Measurements from ENCODE around the gene MARCO.

The MARCO gene

GRCh38 chr2:118911936-118912335, 30.1 kb upstream of the MARCO start:
- no CpG with 5 or more reads among the region's 8 CpGs for WGBS (ENCODE audit: insufficient coverage, insufficient read length)

GRCh38 chr2:118913131-118913802, 28.7 kb upstream of the MARCO start:
- WGBS (ENCODE audit: insufficient coverage, insufficient read length): no CpG with 5 or more reads among the region's 3 CpGs
- Histone ChIP-seq H3K27ac (ENCODE audit: low read length) (no peak overlapping the region), H3K9me3 (ENCODE audit: control insufficient read depth, insufficient read depth, low read length) (no peaks in the 10 kb centered on the region), H3K27me3 (ENCODE audit: control insufficient read depth, insufficient read depth, low read length) (no peaks in the 10 kb centered on the region), H3K36me3 (ENCODE audit: control insufficient read depth, insufficient read depth, low read length) (no peaks in the 10 kb centered on the region), H3K4me3 (ENCODE audit: low read length) (no peak overlapping the region), H3K4me1 (ENCODE audit: control insufficient read depth, insufficient read depth, low read length) (no peaks in the 10 kb centered on the region)
- DNase-seq (ENCODE audit: low read depth, low spot score): no peak

More at GRCh38 chr2:118911936-118912335, 30.1 kb upstream of the MARCO start:
- H3K4me1 ChIP-seq (ENCODE audit: control insufficient read depth, insufficient read depth, low read length): no peaks in the 10 kb centered on the region
- H3K4me3 ChIP-seq (ENCODE audit: low read length): no peak overlapping the region
- no peaks in the 10 kb centered on the region for H3K36me3 ChIP-seq (ENCODE audit: control insufficient read depth, insufficient read depth, low read length)
- DNase-seq (ENCODE audit: low read depth, low spot score): no peak
- H3K27ac ChIP-seq (ENCODE audit: low read length): no peak overlapping the region
- H3K27me3 ChIP-seq (ENCODE audit: control insufficient read depth, insufficient read depth, low read length): no peaks in the 10 kb centered on the region
- no peaks in the 10 kb centered on the region for H3K9me3 ChIP-seq (ENCODE audit: control insufficient read depth, insufficient read depth, low read length)

- no peaks in the 10 kb centered on the region for H3K4me1 ChIP-seq (ENCODE audit: control insufficient read depth, insufficient read depth, low read length)
- no peak for DNase-seq (ENCODE audit: low read depth, low spot score)
- no CpG with 5 or more reads among the region's 3 CpGs for WGBS (ENCODE audit: insufficient coverage, insufficient read length)
Measured at GRCh38 chr2:118913803-118914645, 28.0 kb upstream of the MARCO start.

GRCh38 chr2:118914721-118915453, 27.1 kb upstream of the MARCO start:
- H3K9me3 ChIP-seq (ENCODE audit: control insufficient read depth, insufficient read depth, low read length): no peaks in the 10 kb centered on the region
- no peaks in the 10 kb centered on the region for H3K36me3 ChIP-seq (ENCODE audit: control insufficient read depth, insufficient read depth, low read length)
- H3K27ac ChIP-seq (ENCODE audit: low read length): no peak overlapping the region
- H3K27me3 ChIP-seq (ENCODE audit: control insufficient read depth, insufficient read depth, low read length): no peaks in the 10 kb centered on the region
- no CpG with 5 or more reads among the region's 9 CpGs for WGBS (ENCODE audit: insufficient coverage, insufficient read length)
- H3K4me3 ChIP-seq (ENCODE audit: low read length): no peak overlapping the region
- DNase-seq (ENCODE audit: low read depth, low spot score): no peak
- no peaks in the 10 kb centered on the region for H3K4me1 ChIP-seq (ENCODE audit: control insufficient read depth, insufficient read depth, low read length)

More at GRCh38 chr2:118913803-118914645, 28.0 kb upstream of the MARCO start:
- Histone ChIP-seq H3K36me3 (ENCODE audit: control insufficient read depth, insufficient read depth, low read length) (no peaks in the 10 kb centered on the region), H3K27ac (ENCODE audit: low read length) (no peak overlapping the region), H3K4me3 (ENCODE audit: low read length) (no peak overlapping the region), H3K27me3 (ENCODE audit: control insufficient read depth, insufficient read depth, low read length) (no peaks in the 10 kb centered on the region), H3K9me3 (ENCODE audit: control insufficient read depth, insufficient read depth, low read length) (no peaks in the 10 kb centered on the region)

- no CpG with 5 or more reads among the region's 1 CpG for WGBS (ENCODE audit: insufficient coverage, insufficient read length)
- H3K9me3 ChIP-seq (ENCODE audit: control insufficient read depth, insufficient read depth, low read length): no peaks in the 10 kb centered on the region
Measured at GRCh38 chr2:118918017-118918416, 24.0 kb upstream of the MARCO start.

GRCh38 chr2:118921646-118922045, 20.3 kb upstream of the MARCO start:
- H3K9me3 ChIP-seq (ENCODE audit: control insufficient read depth, insufficient read depth, low read length): no peaks in the 10 kb centered on the region
- H3K4me3 ChIP-seq (ENCODE audit: low read length): no peak overlapping the region
- WGBS (ENCODE audit: insufficient coverage, insufficient read length): no CpG with 5 or more reads among the region's 7 CpGs
- no peak overlapping the region for H3K27ac ChIP-seq (ENCODE audit: low read length)
- no peaks in the 10 kb centered on the region for H3K4me1 ChIP-seq (ENCODE audit: control insufficient read depth, insufficient read depth, low read length)
- no peaks in the 10 kb centered on the region for H3K36me3 ChIP-seq (ENCODE audit: control insufficient read depth, insufficient read depth, low read length)
- no peak for DNase-seq (ENCODE audit: low read depth, low spot score)
- H3K27me3 ChIP-seq (ENCODE audit: control insufficient read depth, insufficient read depth, low read length): no peaks in the 10 kb centered on the region

More at GRCh38 chr2:118918017-118918416, 24.0 kb upstream of the MARCO start:
- H3K4me1 ChIP-seq (ENCODE audit: control insufficient read depth, insufficient read depth, low read length): no peaks in the 10 kb centered on the region
- no peaks in the 10 kb centered on the region for H3K27me3 ChIP-seq (ENCODE audit: control insufficient read depth, insufficient read depth, low read length)
- no peak overlapping the region for H3K4me3 ChIP-seq (ENCODE audit: low read length)
- H3K27ac ChIP-seq (ENCODE audit: low read length): no peak overlapping the region
- no peak for DNase-seq (ENCODE audit: low read depth, low spot score)
- H3K36me3 ChIP-seq (ENCODE audit: control insufficient read depth, insufficient read depth, low read length): no peaks in the 10 kb centered on the region

GRCh38 chr2:118922254-118922653, 19.7 kb upstream of the MARCO start:
- Histone ChIP-seq H3K27me3 (ENCODE audit: control insufficient read depth, insufficient read depth, low read length) (no peaks in the 10 kb centered on the region), H3K36me3 (ENCODE audit: control insufficient read depth, insufficient read depth, low read length) (no peaks in the 10 kb centered on the region), H3K27ac (ENCODE audit: low read length) (no peak overlapping the region), H3K9me3 (ENCODE audit: control insufficient read depth, insufficient read depth, low read length) (no peaks in the 10 kb centered on the region), H3K4me1 (ENCODE audit: control insufficient read depth, insufficient read depth, low read length) (no peaks in the 10 kb centered on the region), H3K4me3 (ENCODE audit: low read length) (no peak overlapping the region)
- no CpG with 5 or more reads among the region's 2 CpGs for WGBS (ENCODE audit: insufficient coverage, insufficient read length)
- DNase-seq (ENCODE audit: low read depth, low spot score): no peak

GRCh38 chr2:118923371-118923770, 18.6 kb upstream of the MARCO start:
- no peaks in the 10 kb centered on the region for H3K27me3 ChIP-seq (ENCODE audit: control insufficient read depth, insufficient read depth, low read length)
- H3K27ac ChIP-seq (ENCODE audit: low read length): no peak overlapping the region
- no peaks in the 10 kb centered on the region for H3K36me3 ChIP-seq (ENCODE audit: control insufficient read depth, insufficient read depth, low read length)
- no peak for DNase-seq (ENCODE audit: low read depth, low spot score)
- no peaks in the 10 kb centered on the region for H3K4me1 ChIP-seq (ENCODE audit: control insufficient read depth, insufficient read depth, low read length)
- H3K9me3 ChIP-seq (ENCODE audit: control insufficient read depth, insufficient read depth, low read length): no peaks in the 10 kb centered on the region
- WGBS (ENCODE audit: insufficient coverage, insufficient read length): no CpG with 5 or more reads among the region's 1 CpG
- H3K4me3 ChIP-seq (ENCODE audit: low read length): no peak overlapping the region

- no CpG with 5 or more reads among the region's 5 CpGs for WGBS (ENCODE audit: insufficient coverage, insufficient read length)
- Histone ChIP-seq H3K4me3 (ENCODE audit: low read length) (no peak overlapping the region), H3K27ac (ENCODE audit: low read length) (no peak overlapping the region), H3K27me3 (ENCODE audit: control insufficient read depth, insufficient read depth, low read length) (no peaks in the 10 kb centered on the region), H3K9me3 (ENCODE audit: control insufficient read depth, insufficient read depth, low read length) (no peaks in the 10 kb centered on the region), H3K36me3 (ENCODE audit: control insufficient read depth, insufficient read depth, low read length) (no peaks in the 10 kb centered on the region), H3K4me1 (ENCODE audit: control insufficient read depth, insufficient read depth, low read length) (no peaks in the 10 kb centered on the region)
- DNase-seq (ENCODE audit: low read depth, low spot score): no peak
Measured at GRCh38 chr2:118925476-118925875, 16.5 kb upstream of the MARCO start.

GRCh38 chr2:118925981-118926380, 16.0 kb upstream of the MARCO start:
- Histone ChIP-seq H3K36me3 (ENCODE audit: control insufficient read depth, insufficient read depth, low read length) (no peaks in the 10 kb centered on the region), H3K4me1 (ENCODE audit: control insufficient read depth, insufficient read depth, low read length) (no peaks in the 10 kb centered on the region), H3K27me3 (ENCODE audit: control insufficient read depth, insufficient read depth, low read length) (no peaks in the 10 kb centered on the region), H3K4me3 (ENCODE audit: low read length) (no peak overlapping the region), H3K9me3 (ENCODE audit: control insufficient read depth, insufficient read depth, low read length) (no peaks in the 10 kb centered on the region), H3K27ac (ENCODE audit: low read length) (no peak overlapping the region)
- WGBS (ENCODE audit: insufficient coverage, insufficient read length): no CpG with 5 or more reads among the region's 1 CpG
- no peak for DNase-seq (ENCODE audit: low read depth, low spot score)

Measured in iPS DF 6.9 (cell line).